ENCODE measurements around the gene C22orf39.

The C22orf39 gene

DNA sequence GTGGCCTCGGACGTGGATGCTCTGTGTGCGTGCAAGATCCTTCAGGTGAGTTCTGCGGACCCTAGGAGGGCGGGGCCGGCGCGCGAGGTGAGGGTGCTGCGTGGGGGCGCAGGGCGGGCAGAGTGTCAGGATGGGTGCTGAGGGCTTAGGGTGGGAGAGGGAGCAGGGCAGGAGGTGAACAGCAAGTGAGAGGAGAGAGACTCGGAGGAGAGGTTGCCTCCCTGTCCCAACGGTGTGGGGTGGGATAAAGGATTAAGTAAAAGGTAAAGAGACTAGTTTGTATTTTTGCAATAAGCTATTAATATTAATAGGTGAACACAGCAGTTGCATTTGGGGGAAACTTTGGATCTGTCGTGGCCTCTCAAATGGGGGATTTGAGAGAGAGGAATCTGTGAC lies 32.7 kb upstream of the C22orf39 start:
- Mint-ChIP-seq H3K36me3 (ENCODE audit: low read depth) (peaks cover 42% of the 10 kb centered on the region), H3K4me1 (ENCODE audit: low read depth) (peaks cover 37% of the 10 kb centered on the region), H3K27me3 (no peaks in the 10 kb centered on the region), H3K4me3 (peak overlapping the region; percentile 94), H3K9me3 (no peaks in the 10 kb centered on the region), H3K27ac (peak overlapping the region; percentile 99)

DNA sequence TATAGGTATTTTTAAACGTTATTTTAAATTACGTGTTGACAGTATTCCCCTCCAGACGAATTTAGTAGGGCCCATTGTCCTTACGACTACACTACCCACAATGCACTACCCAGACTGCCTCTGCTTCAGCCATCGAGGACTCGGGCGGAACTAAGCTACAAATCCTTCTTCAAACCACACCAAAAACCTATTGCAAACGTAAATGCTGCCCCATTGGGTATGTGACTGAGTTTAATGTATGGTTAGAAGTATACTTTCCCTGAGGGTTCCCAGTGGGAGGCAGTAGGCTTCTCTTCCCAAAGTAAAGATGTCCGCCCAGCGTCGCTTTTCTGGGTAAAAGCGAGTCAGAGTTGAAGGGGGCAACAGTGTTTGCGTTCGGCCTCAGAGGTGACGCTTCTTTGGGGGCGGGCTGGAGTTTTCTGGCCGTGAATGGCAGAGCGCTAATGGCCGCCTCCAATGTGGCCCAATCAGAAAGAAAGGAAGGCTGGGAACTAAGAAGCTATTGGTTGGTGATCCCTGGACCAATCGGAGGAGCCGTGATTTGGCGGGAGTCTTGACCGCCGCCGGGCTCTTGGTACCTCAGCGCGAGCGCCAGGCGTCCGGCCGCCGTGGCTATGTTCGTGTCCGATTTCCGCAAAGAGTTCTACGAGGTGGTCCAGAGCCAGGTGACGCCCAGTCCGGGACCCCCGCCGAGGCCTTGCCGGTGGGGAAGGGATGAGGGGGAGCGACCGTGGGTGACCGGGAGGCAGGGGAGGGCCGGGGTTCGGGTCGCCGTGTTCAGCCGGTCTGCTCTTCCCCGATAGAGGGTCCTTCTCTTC lies 32.1 kb upstream of the C22orf39 start, which contains the start of gene CDC45:
Gene CDC45 (plus strand): TSS at position 566 of the 818 bp plus-strand sequence. CDS start 49 bp downstream, at position 615.
- peak within 1 kb of the TSS; percentile 99 for H3K27ac Mint-ChIP-seq
- no peaks in the 10 kb centered on the region for H3K27me3 Mint-ChIP-seq
- peak within 1 kb of the TSS; percentile 94 for H3K4me3 Mint-ChIP-seq
- no peaks in the 10 kb centered on the region for H3K9me3 Mint-ChIP-seq
- peaks cover 36% of the 10 kb centered on the region for H3K36me3 Mint-ChIP-seq (ENCODE audit: low read depth)
- H3K4me1 Mint-ChIP-seq (ENCODE audit: low read depth) = peaks cover 37% of the 10 kb centered on the region

DNA sequence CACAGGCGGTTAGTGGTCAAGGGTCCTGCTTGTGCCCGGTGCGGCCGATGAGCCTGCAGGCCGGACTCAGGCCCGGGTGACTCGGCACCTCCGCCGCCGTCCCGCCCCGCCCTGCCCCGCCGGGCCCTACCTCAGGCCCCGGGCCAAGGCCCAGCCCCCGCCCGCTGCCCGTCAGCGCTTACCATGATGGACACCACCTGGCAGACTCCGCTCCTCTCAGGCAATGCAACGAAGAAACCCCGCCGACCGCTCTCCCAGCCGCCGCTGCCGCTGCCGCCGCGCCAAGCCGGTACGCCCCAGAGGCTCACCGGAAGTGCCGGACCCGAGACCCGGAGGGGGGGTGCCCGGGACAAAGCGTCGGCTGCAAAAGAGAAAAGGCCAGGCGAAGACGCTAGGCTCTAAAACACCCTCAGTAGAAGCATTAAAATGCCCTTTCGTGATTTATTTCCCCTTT lies 31.4 kb upstream of the C22orf39 start, which contains the start of gene UFD1:
Gene UFD1 (minus strand): TSS at position 293 of the 454 bp plus-strand sequence. CDS start 108 bp downstream, at position 185.
- Mint-ChIP-seq H3K27me3 (no peaks in the 10 kb centered on the region), H3K27ac (peak within 1 kb of the TSS; percentile 99), H3K4me3 (peak within 1 kb of the TSS; percentile 94), H3K36me3 (ENCODE audit: low read depth) (peaks cover 32% of the 10 kb centered on the region), H3K4me1 (ENCODE audit: low read depth) (peaks cover 37% of the 10 kb centered on the region), H3K9me3 (no peaks in the 10 kb centered on the region)

DNA sequence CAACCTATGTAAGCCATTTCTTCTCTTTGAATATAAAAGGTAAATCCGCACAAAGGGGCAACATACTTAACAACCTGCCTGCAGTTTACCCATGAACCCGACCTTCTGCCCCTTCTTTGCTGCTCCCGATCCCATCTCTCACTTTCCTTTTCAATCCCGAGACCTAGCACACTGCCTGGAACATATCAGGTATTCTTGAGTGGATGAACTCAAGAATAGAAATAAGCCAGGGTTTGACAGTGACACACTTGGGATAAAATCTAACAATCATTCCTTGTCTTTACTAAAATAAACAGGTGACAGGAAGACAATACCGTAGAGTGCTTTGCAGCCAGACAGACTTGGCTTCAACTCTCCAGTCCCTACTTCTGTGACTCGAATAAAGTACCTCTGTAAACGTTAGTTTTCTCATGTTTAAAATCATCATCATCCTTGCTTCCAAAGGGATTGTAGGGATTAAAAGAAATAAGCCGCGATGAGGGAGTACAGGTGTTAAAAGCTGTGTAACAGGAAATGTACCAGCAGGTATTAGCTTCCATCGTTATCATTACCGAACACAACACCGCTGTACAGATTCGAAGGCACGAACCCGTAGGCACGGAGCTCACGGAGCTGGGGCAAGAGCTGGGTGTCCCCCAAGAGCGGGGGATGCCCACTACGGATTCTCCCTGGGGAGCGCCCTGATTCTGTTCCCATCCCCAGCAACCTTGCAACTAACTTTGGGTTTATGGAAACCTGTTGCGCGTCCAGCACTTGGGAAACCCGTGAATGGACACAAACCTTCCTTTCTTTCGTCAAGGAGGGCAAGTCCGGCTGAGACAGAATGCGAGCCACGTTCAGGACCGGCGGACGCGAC lies 30.8 kb upstream of the C22orf39 start:
- peak overlapping the region; percentile 94 for H3K4me3 Mint-ChIP-seq
- H3K4me1 Mint-ChIP-seq (ENCODE audit: low read depth) = peaks cover 37% of the 10 kb centered on the region
- H3K27ac Mint-ChIP-seq = peak overlapping the region; percentile 77
- H3K36me3 Mint-ChIP-seq (ENCODE audit: low read depth) = peaks cover 32% of the 10 kb centered on the region
- H3K9me3 Mint-ChIP-seq = no peaks in the 10 kb centered on the region
- no peaks in the 10 kb centered on the region for H3K27me3 Mint-ChIP-seq

- Mint-ChIP-seq H3K27ac (peak overlapping the region; percentile 77), H3K4me1 (ENCODE audit: low read depth) (peaks cover 37% of the 10 kb centered on the region), H3K27me3 (no peaks in the 10 kb centered on the region), H3K4me3 (peak overlapping the region; percentile 94), H3K9me3 (no peaks in the 10 kb centered on the region), H3K36me3 (ENCODE audit: low read depth) (peaks cover 36% of the 10 kb centered on the region)
Observed at GRCh38 chr22:19477321-19478044, 30.0 kb upstream of the C22orf39 start.

DNA sequence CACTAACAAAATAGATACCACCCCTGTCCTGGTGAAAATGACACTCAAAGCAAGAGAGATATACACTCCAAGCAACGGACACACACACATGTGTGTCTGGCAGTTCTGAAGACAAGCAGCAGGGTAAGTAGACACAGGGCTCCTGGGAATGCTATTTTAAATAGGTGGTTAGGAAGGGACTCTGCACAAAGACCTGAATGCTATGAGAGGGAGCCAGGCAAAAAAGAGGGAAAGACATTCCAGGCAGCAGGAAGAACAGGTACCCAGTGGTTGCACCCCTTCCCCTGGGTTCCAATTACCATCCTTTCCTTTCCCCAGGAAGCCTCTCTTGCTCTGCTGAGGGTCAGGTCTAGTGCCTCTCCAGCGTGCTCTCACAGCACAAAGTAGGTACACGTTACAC lies 28.5 kb upstream of the C22orf39 start:
- H3K4me3 Mint-ChIP-seq = no peak overlapping the region
- peaks cover 48% of the 10 kb centered on the region for H3K36me3 Mint-ChIP-seq (ENCODE audit: low read depth)
- H3K9me3 Mint-ChIP-seq = no peaks in the 10 kb centered on the region
- peaks cover 37% of the 10 kb centered on the region for H3K4me1 Mint-ChIP-seq (ENCODE audit: low read depth)
- no peaks in the 10 kb centered on the region for H3K27me3 Mint-ChIP-seq
- H3K27ac Mint-ChIP-seq = no peak overlapping the region

- Mint-ChIP-seq H3K36me3 (ENCODE audit: low read depth) (peaks cover 44% of the 10 kb centered on the region), H3K9me3 (no peaks in the 10 kb centered on the region), H3K27me3 (no peaks in the 10 kb centered on the region), H3K27ac (no peak overlapping the region), H3K4me3 (no peak overlapping the region), H3K4me1 (ENCODE audit: low read depth) (peaks cover 21% of the 10 kb centered on the region)
Observed at GRCh38 chr22:19473578-19473977, 26.1 kb upstream of the C22orf39 start.

DNA sequence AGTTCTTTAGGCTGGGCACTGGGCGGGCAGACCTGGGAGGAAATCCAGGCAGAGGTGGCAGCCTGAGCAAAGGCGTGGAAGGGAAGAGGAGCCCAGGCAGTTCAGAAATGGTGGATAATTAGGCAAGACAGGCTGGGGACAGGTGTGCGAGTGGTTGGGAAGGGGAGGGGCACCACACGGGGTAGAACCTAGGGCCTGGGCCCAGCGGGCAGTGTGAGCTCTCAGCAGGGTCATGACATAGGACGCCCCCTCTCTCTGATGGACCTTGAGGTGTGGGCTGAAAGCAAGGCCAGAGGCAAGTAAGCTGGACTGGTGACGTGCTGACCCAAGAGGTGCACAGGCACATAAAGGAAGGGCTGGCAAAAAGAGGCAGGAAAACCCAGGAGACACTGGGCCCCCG lies 24.7 kb upstream of the C22orf39 start:
- Mint-ChIP-seq H3K4me1 (ENCODE audit: low read depth) (peaks cover 12% of the 10 kb centered on the region), H3K27ac (no peak overlapping the region), H3K27me3 (no peaks in the 10 kb centered on the region), H3K36me3 (ENCODE audit: low read depth) (peaks cover 57% of the 10 kb centered on the region), H3K9me3 (no peaks in the 10 kb centered on the region), H3K4me3 (no peak overlapping the region)

DNA sequence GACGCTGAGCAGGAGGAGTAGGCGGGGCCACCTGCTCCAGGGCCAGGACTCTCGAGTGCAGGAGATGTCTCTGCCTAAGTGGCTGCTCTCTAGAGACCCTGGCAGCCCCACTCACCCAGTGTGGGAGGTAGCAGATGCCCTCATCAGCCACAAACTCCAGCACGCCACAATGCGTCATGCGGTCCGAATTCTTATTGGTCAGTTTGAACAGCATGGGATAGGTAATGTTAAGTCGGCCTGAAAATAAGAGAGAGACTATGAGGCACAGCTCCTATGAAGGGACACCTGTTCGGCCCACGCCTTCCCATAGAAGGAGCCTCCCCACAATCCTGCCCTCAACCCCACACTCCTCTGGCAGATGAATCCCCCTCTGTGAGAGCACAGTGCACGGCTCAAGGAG lies 24.1 kb upstream of the C22orf39 start:
- Mint-ChIP-seq H3K36me3 (ENCODE audit: low read depth) (peaks cover 60% of the 10 kb centered on the region), H3K4me3 (no peak overlapping the region), H3K27ac (no peak overlapping the region), H3K27me3 (no peaks in the 10 kb centered on the region), H3K9me3 (no peaks in the 10 kb centered on the region), H3K4me1 (ENCODE audit: low read depth) (peaks cover 8% of the 10 kb centered on the region)

GRCh38 chr22:19470010-19470409 lies 22.5 kb upstream of the C22orf39 start:
- Mint-ChIP-seq H3K27me3 (no peaks in the 10 kb centered on the region), H3K4me1 (ENCODE audit: low read depth) (no peaks in the 10 kb centered on the region), H3K9me3 (no peaks in the 10 kb centered on the region), H3K36me3 (ENCODE audit: low read depth) (peaks cover 74% of the 10 kb centered on the region), H3K27ac (no peak overlapping the region), H3K4me3 (no peak overlapping the region)

- Mint-ChIP-seq H3K4me3 (no peak overlapping the region), H3K27me3 (no peaks in the 10 kb centered on the region), H3K36me3 (ENCODE audit: low read depth) (peaks cover 78% of the 10 kb centered on the region), H3K9me3 (no peaks in the 10 kb centered on the region), H3K4me1 (ENCODE audit: low read depth) (no peaks in the 10 kb centered on the region), H3K27ac (no peak overlapping the region)
Observed at GRCh38 chr22:19469421-19469820, 21.9 kb upstream of the C22orf39 start.

GRCh38 chr22:19467912-19468311 lies 20.4 kb upstream of the C22orf39 start:
- H3K27me3 Mint-ChIP-seq = no peaks in the 10 kb centered on the region
- no peak overlapping the region for H3K4me3 Mint-ChIP-seq
- H3K9me3 Mint-ChIP-seq = no peaks in the 10 kb centered on the region
- no peaks in the 10 kb centered on the region for H3K4me1 Mint-ChIP-seq (ENCODE audit: low read depth)
- H3K36me3 Mint-ChIP-seq (ENCODE audit: low read depth) = peaks cover 67% of the 10 kb centered on the region
- H3K27ac Mint-ChIP-seq = no peak overlapping the region

- H3K27me3 Mint-ChIP-seq = no peaks in the 10 kb centered on the region
- no peak overlapping the region for H3K4me3 Mint-ChIP-seq
- H3K4me1 Mint-ChIP-seq (ENCODE audit: low read depth) = no peaks in the 10 kb centered on the region
- no peak overlapping the region for H3K27ac Mint-ChIP-seq
- H3K9me3 Mint-ChIP-seq = no peaks in the 10 kb centered on the region
- peaks cover 62% of the 10 kb centered on the region for H3K36me3 Mint-ChIP-seq (ENCODE audit: low read depth)
Observed at GRCh38 chr22:19466848-19467752, 19.6 kb upstream of the C22orf39 start.

Data from stimulated activated naive CD8-positive, alpha-beta T cell treated with anti-CD3 and anti-CD28 coated beads, Interleukin-15, Interleukin-2, amounts not matched to agents 100 ng/mL and 50 ng/mL, for 24 hours (primary cell).